HK-2 (cell line): Measurements from ENCODE around the gene PTPRK.
A peak's percentile ranks its signal among the peaks of the same experiment; 100 is the strongest.
"Not testable (repeated sequence)": the region's sequence is repeated elsewhere in the genome, so short reads cannot be mapped to it uniquely, and the experiment has no call there.

Source experiments
- DNase-seq: peaks from one replicate; pipeline ENCODE4 v3.0.0-alpha.2; 2018; ENCODE audit not compliant: unreplicated experiment

The PTPRK gene

GRCh38 chr6:128024969-128025368 is 495.4 kb downstream of the PTPRK start:
- DNase-seq: no peak

DNA sequence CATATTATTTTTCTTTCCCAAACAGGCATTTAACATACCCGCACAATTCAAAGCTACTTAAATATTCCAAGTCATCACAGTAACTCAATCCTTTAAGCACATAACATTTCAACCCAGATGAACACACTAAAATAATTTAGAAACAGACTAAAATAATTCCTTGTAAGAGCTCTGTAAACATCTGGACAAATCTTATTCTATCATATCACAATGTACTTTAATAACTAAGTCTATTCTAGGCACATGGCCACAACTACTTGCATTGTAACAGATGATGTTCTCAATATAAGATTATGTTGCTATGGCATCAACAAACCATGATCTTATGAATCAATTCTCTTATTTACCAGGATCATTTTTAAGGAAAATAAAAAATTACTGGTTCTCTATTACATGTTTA is 496.4 kb downstream of the PTPRK start:
- DNase-seq: no peak

- no peak for DNase-seq
Measured at GRCh38 chr6:128018821-128019220, 501.6 kb downstream of the PTPRK start.

DNA sequence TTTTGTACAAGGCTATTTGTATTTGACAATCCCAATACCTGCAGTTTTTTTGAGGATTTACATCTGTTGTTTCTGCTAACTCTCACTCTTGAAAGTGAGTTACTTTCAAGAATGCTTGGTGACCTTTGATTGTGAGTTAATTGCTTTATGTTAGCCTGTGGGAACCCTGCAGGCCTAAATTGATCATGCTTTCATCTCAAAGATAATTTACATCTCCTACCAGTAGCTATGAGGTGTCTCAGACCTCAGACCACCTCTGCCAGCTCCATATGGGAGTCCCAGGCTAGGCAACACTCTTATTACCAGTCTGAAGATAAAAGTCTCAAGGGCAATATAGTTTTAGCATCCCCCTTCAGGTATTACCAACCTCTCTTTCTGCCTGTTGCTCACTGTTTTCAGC is 503.1 kb downstream of the PTPRK start:
- DNase-seq: no peak

GRCh38 chr6:128007658-128008057 is 512.7 kb downstream of the PTPRK start:
- no peak for DNase-seq

DNA sequence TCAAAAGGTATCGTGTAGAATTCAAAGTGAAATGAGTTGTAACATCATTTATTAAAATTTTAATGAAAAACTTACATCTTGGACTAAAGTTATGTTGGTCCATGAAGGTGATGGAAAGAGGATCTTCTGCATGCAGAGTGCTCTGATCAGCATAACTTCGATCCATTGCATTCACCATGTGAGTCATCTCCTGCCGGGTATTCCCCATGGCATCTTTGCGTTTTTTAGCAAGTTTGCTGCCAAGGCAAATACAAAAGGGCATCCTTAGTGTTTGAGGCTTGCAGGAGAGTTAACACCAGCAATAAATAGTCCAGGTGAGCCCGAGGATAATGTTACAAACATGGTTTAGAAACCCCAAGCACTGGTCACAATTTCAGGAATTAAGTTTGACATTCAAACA is 515.4 kb downstream of the PTPRK start:
- DNase-seq: peak; percentile 3

- DNase-seq: no peak
Measured at GRCh38 chr6:128000363-128000762, 520.0 kb downstream of the PTPRK start.

DNA sequence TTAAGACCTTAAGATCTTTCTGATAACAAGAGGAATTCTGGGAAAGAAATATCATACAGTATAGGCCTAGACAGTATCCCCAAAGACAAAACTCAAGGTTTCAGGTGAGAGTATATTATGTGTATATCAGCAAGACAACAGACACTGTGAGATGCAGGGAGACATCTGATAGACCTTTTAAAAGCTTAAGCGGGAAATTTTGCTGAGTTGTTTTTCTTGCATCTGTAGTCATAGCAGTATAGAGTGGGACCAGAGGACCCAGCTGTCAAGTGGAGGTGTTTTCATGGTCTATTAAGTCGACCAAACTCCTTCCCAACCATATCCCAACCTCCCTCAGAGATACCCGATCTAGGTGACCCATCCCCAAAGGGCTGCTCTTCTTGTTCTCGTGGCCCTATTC is 521.4 kb downstream of the PTPRK start:
- DNase-seq: no peak

GRCh38 chr6:127997496-127998164 is 522.8 kb downstream of the PTPRK start:
- no peak for DNase-seq

- DNase-seq: no peak
Measured at GRCh38 chr6:127996925-127997324, 523.5 kb downstream of the PTPRK start.

- DNase-seq: no peak
Measured at GRCh38 chr6:127992144-127992543, 528.3 kb downstream of the PTPRK start.

- no peak for DNase-seq
Measured at GRCh38 chr6:127990074-127990473, 530.3 kb downstream of the PTPRK start.

- DNase-seq: no peak
Measured at GRCh38 chr6:127980996-127981395, 539.4 kb downstream of the PTPRK start.

DNA sequence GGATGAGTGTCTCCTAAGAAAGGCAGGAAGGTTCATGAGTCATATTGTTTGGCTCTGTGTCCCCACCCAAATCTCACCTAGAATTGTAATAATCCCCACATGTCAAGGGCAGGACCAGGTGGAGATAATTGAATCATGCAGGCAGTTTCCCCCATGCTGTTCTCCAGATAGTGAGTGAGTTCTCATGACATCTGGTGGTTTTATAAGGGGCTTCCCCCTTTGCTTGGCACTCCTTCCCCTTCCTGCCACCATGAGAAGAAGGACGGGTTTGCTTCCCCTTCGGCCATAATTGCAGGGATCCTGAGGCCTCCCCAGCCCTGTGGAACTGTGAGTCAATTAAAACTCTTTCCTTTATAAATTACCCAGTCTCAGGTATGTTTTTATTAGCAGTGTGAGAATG is 542.2 kb downstream of the PTPRK start:
- not testable (repeated sequence) for DNase-seq

- DNase-seq: no peak
Measured at GRCh38 chr6:127976796-127977195, 543.6 kb downstream of the PTPRK start.

DNA sequence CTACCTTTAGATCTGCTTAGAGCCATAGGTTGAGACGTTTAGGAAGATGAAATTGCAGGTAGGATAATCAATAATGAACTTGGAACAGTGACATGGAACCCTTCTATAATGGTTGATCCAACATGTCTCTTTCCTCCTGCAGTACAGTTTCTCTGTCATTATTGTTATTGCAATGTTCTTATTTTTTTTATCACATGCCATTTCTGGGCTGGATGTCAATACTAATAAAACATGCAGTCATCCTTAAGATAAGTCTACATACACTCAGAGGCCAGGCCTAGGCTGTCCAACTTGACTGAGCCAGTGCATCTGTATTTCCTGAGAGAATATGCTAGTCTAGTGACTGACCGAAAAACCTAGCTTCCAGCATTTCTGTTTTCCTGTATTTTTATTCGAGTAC is 544.3 kb downstream of the PTPRK start:
- DNase-seq: no peak

- no peak for DNase-seq
Measured at GRCh38 chr6:127972815-127973214, 547.6 kb downstream of the PTPRK start.

- peak; percentile 6 for DNase-seq
Measured at GRCh38 chr6:127971945-127972391, 548.4 kb downstream of the PTPRK start.

GRCh38 chr6:127971386-127971785 is 549.0 kb downstream of the PTPRK start:
- DNase-seq: no peak

DNA sequence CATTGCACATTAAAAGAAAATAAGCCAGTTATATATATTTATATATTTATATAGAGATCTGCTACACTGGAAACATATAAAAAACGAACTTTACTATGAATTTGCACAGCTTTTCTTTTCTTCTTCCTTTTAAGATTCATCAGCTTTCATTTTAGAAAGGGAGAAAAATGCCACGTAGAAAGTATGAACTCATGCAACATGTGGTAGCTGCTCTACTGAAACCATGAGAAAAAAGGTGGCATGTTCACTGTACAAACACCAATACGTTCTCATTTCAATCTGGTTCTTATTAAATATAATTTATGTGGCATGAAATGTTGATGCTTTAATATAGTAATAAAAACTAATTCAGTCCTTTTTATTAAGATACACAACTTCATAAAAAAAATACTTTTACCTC is 550.7 kb downstream of the PTPRK start:
- DNase-seq: no peak

DNA sequence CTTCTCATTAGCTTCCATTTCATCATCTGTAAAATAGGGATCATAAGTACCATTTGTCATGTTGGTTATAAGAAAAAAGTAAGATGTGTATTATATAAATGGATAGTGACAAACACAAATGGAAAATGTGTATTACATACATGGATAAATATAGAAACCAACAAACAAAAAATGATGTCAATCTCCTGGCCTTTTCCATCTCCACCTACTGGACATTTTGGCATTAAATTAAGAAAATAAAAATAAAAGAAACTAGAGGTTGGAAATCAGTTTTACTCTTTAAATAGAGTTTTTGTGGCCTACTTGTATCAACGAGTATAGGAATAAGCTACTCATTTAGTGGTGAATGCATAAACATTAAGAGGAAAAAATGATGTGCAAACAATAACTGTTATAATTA is 552.0 kb downstream of the PTPRK start:
- no peak for DNase-seq

DNA sequence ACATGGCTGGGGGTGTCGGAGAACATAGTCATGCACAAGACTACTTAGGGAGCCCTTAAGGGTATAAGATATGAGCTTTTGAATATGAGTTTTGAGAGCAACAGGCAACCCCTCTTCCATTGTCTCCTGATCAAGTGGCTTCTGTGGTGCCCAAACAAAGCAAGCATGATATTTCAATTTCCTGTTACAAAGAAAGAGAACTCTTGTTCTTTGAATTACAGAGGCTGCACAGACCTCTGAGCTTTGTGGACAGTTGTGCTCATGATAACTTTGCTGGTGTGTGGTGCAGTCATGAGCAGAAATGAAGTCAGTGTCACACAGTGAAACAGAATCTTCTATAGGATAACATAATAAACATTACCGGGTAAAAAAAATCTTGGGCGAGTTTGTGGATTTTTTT is 552.7 kb downstream of the PTPRK start:
- no peak for DNase-seq

GRCh38 chr6:127966616-127967015 is 553.8 kb downstream of the PTPRK start:
- no peak for DNase-seq

GRCh38 chr6:127963495-127963894 is 556.9 kb downstream of the PTPRK start:
- no peak for DNase-seq
